HEK293 (cell line): ENCODE results near the gene TSPAN11.

Experiments used
- CTCF ChIA-PET: fragments of 350-600 bp; formaldehyde crosslinking; extraction: SDS; loops from one replicate; lab custom pipeline; 2021; ENCODE audit warnings: antibody characterized with exemption; lab: Yijun Ruan, JAX
- POLR2A ChIA-PET: fragments of 300-600 bp; formaldehyde crosslinking; extraction: SDS; loops from one replicate; lab custom pipeline; 2020; ENCODE audit warnings: antibody characterized with exemption, inconsistent platforms; lab: Yijun Ruan, JAX
- H3K27ac ChIP-seq: fragments of 200-500 bp; sonication (Bioruptor generic); 2 replicates; pipeline ENCODE4 v1.5.1; 2014; ENCODE audit warnings: low read depth, low read length, control low read depth, inconsistent platforms; ENCODE audit errors: extremely low read depth
- H3K36me3 ChIP-seq, 2 experiments: fragments of 200-500 bp in 1 of 2; sonication (Bioruptor generic) in 1 of 2; 1 replicate in 1 of 2; 2 replicates in 1 of 2; pipeline ENCODE4 v1.5.1; 2014 to 2017; ENCODE audit warnings: inconsistent platforms in 2 of 2, low read length in 2 of 2; ENCODE audit not compliant: control insufficient read depth in 2 of 2, insufficient read depth in 1 of 2
- H3K4me1 ChIP-seq: fragments of 200-500 bp; sonication (Bioruptor generic); 2 replicates; pipeline ENCODE4 v1.5.1; 2014; ENCODE audit warnings: mild to moderate bottlenecking, low read length, inconsistent platforms; ENCODE audit not compliant: control insufficient read depth, insufficient read depth
- H3K4me3 ChIP-seq: 2 replicates; pipeline ENCODE4 v1.5.1; 2011; ENCODE audit warnings: low read depth, mild to moderate bottlenecking, control low read depth, low read length, moderate library complexity
- H3K9me3 ChIP-seq: fragments of 200-500 bp; sonication (Bioruptor generic); 2 replicates; pipeline ENCODE4 v1.5.1; 2014; ENCODE audit warnings: low read depth, low read length, inconsistent platforms; ENCODE audit not compliant: control insufficient read depth, insufficient read depth
- EGR2 ChIP-seq: fragments of 450-650 bp; formaldehyde crosslinking; IDR thresholded peaks from 2 replicates; pipeline ENCODE4 v1.5.1; 2016; ENCODE audit warnings: low read depth, missing biosample characterization, missing genetic modification characterization
- ELK4 ChIP-seq: IDR thresholded peaks from 2 replicates; pipeline ENCODE4 v1.6.1; 2011; ENCODE audit warnings: mild to moderate bottlenecking, low read depth, low read length, borderline replicate concordance
- GLI2 ChIP-seq: fragments of 450-650 bp; formaldehyde crosslinking; IDR thresholded peaks from 2 replicates; pipeline ENCODE4; 2017; ENCODE audit warnings: missing biosample characterization, missing genetic modification characterization, low read depth, borderline replicate concordance
- GLI4 ChIP-seq: fragments of 450-650 bp; formaldehyde crosslinking; IDR thresholded peaks from 2 replicates; pipeline ENCODE4 v1.5.1; 2016; ENCODE audit warnings: missing biosample characterization, missing genetic modification characterization
- MEIS1 ChIP-seq: sonication (generic); formaldehyde crosslinking; IDR thresholded peaks from 2 replicates; pipeline ENCODE4 v1.8.1; 2022; ENCODE audit warnings: missing genetic modification reagents, mild to moderate bottlenecking, borderline replicate concordance
- SCRT2 ChIP-seq: fragments of 450-650 bp; formaldehyde crosslinking; IDR thresholded peaks from 2 replicates; pipeline ENCODE4 v1.5.1; 2016; ENCODE audit warnings: missing biosample characterization, missing genetic modification characterization
- ZBTB17 ChIP-seq: fragments of 450-650 bp; formaldehyde crosslinking; IDR thresholded peaks from 2 replicates; pipeline ENCODE4 v1.5.1; 2016; ENCODE audit warnings: missing biosample characterization, missing genetic modification characterization
- ZBTB20 ChIP-seq: fragments of 450-650 bp; formaldehyde crosslinking; IDR thresholded peaks from 2 replicates; pipeline ENCODE4 v1.5.1; 2016; ENCODE audit warnings: missing biosample characterization, missing genetic modification characterization
- ZBTB48 ChIP-seq: fragments of 450-650 bp; formaldehyde crosslinking; IDR thresholded peaks from 2 replicates; pipeline ENCODE4 v1.5.1; 2016; ENCODE audit warnings: missing biosample characterization, missing genetic modification characterization
- ZFP69B ChIP-seq: fragments of 450-650 bp; formaldehyde crosslinking; IDR thresholded peaks from 2 replicates; pipeline ENCODE4 v1.5.1; 2016; ENCODE audit warnings: missing biosample characterization, missing genetic modification characterization
- ZIC2 ChIP-seq: fragments of 450-650 bp; formaldehyde crosslinking; IDR thresholded peaks from 2 replicates; pipeline ENCODE4 v1.5.1; 2016; ENCODE audit warnings: missing biosample characterization, missing genetic modification characterization
- ZNF155 ChIP-seq: fragments of 450-650 bp; formaldehyde crosslinking; IDR thresholded peaks from 2 replicates; pipeline ENCODE4 v1.5.1; 2016; ENCODE audit warnings: missing biosample characterization, missing genetic modification characterization
- ZNF175 ChIP-seq: fragments of 450-650 bp; formaldehyde crosslinking; IDR thresholded peaks from 2 replicates; pipeline ENCODE4 v1.5.1; 2016; ENCODE audit warnings: missing biosample characterization, missing genetic modification characterization
- ZNF223 ChIP-seq: fragments of 450-650 bp; formaldehyde crosslinking; IDR thresholded peaks from 2 replicates; pipeline ENCODE4 v1.5.1; 2016; ENCODE audit warnings: missing biosample characterization, missing genetic modification characterization
- ZNF23 ChIP-seq: fragments of 450-650 bp; formaldehyde crosslinking; IDR thresholded peaks from 2 replicates; pipeline ENCODE4 v1.5.1; 2016; ENCODE audit warnings: missing biosample characterization, missing genetic modification characterization, borderline replicate concordance
- ZNF248 ChIP-seq: fragments of 450-650 bp; formaldehyde crosslinking; IDR thresholded peaks from 2 replicates; pipeline ENCODE4 v1.5.1; 2017; ENCODE audit warnings: missing biosample characterization, missing genetic modification characterization
- ZNF266 ChIP-seq: fragments of 450-650 bp; formaldehyde crosslinking; IDR thresholded peaks from 2 replicates; pipeline ENCODE4 v1.5.1; 2016; ENCODE audit warnings: missing biosample characterization, missing genetic modification characterization, low read depth
- ZNF416 ChIP-seq: fragments of 450-650 bp; formaldehyde crosslinking; IDR thresholded peaks from 2 replicates; pipeline ENCODE4 v1.5.1; 2016; ENCODE audit warnings: missing biosample characterization, missing genetic modification characterization
- ZNF48 ChIP-seq: fragments of 450-650 bp; formaldehyde crosslinking; IDR thresholded peaks from 2 replicates; pipeline ENCODE4 v1.5.1; 2016; ENCODE audit warnings: missing biosample characterization, missing genetic modification characterization
- ZNF530 ChIP-seq: fragments of 450-650 bp; formaldehyde crosslinking; IDR thresholded peaks from 2 replicates; pipeline ENCODE4 v1.5.1; 2016; ENCODE audit warnings: low read depth, missing biosample characterization, missing genetic modification characterization
- ZNF701 ChIP-seq: fragments of 450-650 bp; formaldehyde crosslinking; IDR thresholded peaks from 2 replicates; pipeline ENCODE4 v1.5.1; 2016; ENCODE audit warnings: missing biosample characterization, missing genetic modification characterization
- TF ChIP-seq, protein P1 (sequence below): fragments of 450-650 bp; IDR thresholded peaks from 2 replicates; pipeline ENCODE4 v1.5.1; 2018; ENCODE audit warnings: missing biosample characterization, mild to moderate bottlenecking, missing genetic modification characterization
- TF ChIP-seq, protein P2 (sequence below): fragments of 450-650 bp; formaldehyde crosslinking; conservative IDR thresholded peaks from 2 replicates; pipeline ENCODE4 v1.5.1; 2016; ENCODE audit warnings: low read depth, missing biosample characterization, missing genetic modification characterization

The TSPAN11 gene

GRCh38 chr12:31031951-31032335 is 105.4 kb downstream of the TSPAN11 start:
- CTCF ChIA-PET = interaction anchor here (0.6 kb wide), 1 partner anchor 81 kb away, joined by 3 read pairs; no protein-coding TSS in a partner anchor
- Histone ChIP-seq H3K9me3 (no peaks in the 10 kb centered on the region), H3K36me3 (no peaks in the 10 kb centered on the region), H3K4me1 (peaks cover 7% of the 10 kb centered on the region), H3K4me3 (no peak overlapping the region), H3K27ac (no peak overlapping the region)
- no peak for TF ChIP-seq ELK4
- no peak for TF ChIP-seq ZBTB48 (tag by site-specific recombination)
- no peak for TF ChIP-seq ZNF701 (tag by site-specific recombination)
- TF ChIP-seq ZNF223 (tag by site-specific recombination) = no peak
- no peak for TF ChIP-seq ZNF248 (tag by site-specific recombination)
- TF ChIP-seq, protein P1, sequence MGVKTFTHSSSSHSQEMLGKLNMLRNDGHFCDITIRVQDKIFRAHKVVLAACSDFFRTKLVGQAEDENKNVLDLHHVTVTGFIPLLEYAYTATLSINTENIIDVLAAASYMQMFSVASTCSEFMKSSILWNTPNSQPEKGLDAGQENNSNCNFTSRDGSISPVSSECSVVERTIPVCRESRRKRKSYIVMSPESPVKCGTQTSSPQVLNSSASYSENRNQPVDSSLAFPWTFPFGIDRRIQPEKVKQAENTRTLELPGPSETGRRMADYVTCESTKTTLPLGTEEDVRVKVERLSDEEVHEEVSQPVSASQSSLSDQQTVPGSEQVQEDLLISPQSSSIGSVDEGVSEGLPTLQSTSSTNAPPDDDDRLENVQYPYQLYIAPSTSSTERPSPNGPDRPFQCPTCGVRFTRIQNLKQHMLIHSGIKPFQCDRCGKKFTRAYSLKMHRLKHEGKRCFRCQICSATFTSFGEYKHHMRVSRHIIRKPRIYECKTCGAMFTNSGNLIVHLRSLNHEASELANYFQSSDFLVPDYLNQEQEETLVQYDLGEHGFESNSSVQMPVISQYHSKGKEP (tag by site-specific recombination) = no peak
- TF ChIP-seq ZNF155 (tag by site-specific recombination) = no peak
- no peak for TF ChIP-seq ZNF175
- TF ChIP-seq GLI2 (tag by site-specific recombination) = no peak
- no peak for TF ChIP-seq ZNF23 (tag by site-specific recombination)
- TF ChIP-seq ZNF48 (tag by site-specific recombination) = no peak
- POLR2A ChIA-PET = no interaction called here

DNA sequence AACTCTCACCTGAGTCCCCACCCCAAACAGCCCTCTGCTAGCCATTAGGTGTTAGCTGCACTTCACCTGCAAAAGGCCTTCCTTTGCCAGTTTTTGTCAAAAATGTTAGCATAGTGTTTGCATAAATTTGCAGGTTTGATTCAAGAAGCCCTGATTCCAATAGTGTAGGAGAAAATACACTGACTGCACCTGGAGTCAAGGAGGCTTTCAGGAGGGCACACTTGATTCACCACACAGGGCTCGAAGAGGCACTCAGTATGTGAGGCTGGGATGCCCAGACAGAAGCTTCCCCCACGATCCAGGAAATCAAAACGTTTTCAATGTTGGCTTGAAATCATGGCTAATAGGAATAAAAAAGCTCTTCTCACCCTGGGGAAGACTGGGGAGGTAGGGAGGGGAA is 106.6 kb downstream of the TSPAN11 start:
- no peak overlapping the region for H3K4me3 ChIP-seq

GRCh38 chr12:31033681-31034080 is 107.1 kb downstream of the TSPAN11 start:
- CTCF ChIA-PET = no interaction called here

More for the DNA sequence above, 106.6 kb downstream of the TSPAN11 start:
- TF ChIP-seq ZNF266 (tag by site-specific recombination) = no peak
- no peak for TF ChIP-seq GLI4 (tag by site-specific recombination)
- Histone ChIP-seq H3K36me3 (no peaks in the 10 kb centered on the region), H3K4me1 (peaks cover 7% of the 10 kb centered on the region), H3K9me3 (no peaks in the 10 kb centered on the region), H3K27ac (no peak overlapping the region)
- ChIA-PET CTCF (no interaction called here), POLR2A (no interaction called here)

GRCh38 chr12:31034372-31034771 is 107.8 kb downstream of the TSPAN11 start:
- CTCF ChIA-PET = no interaction called here
- peaks cover 7% of the 10 kb centered on the region for H3K4me1 ChIP-seq
- POLR2A ChIA-PET = no interaction called here
- TF ChIP-seq MEIS1 (CRISPR knock-in tag) = no peak
- no peak for TF ChIP-seq ZFP69B (tag by site-specific recombination)
- no peak for TF ChIP-seq ZIC2 (tag by site-specific recombination)
- no peak for TF ChIP-seq EGR2 (tag by site-specific recombination)
- no peak for TF ChIP-seq ZNF530 (tag by site-specific recombination)
- TF ChIP-seq ZBTB17 = no peak
- no peak for TF ChIP-seq ZBTB20 (tag by site-specific recombination)
- TF ChIP-seq, protein P2, sequence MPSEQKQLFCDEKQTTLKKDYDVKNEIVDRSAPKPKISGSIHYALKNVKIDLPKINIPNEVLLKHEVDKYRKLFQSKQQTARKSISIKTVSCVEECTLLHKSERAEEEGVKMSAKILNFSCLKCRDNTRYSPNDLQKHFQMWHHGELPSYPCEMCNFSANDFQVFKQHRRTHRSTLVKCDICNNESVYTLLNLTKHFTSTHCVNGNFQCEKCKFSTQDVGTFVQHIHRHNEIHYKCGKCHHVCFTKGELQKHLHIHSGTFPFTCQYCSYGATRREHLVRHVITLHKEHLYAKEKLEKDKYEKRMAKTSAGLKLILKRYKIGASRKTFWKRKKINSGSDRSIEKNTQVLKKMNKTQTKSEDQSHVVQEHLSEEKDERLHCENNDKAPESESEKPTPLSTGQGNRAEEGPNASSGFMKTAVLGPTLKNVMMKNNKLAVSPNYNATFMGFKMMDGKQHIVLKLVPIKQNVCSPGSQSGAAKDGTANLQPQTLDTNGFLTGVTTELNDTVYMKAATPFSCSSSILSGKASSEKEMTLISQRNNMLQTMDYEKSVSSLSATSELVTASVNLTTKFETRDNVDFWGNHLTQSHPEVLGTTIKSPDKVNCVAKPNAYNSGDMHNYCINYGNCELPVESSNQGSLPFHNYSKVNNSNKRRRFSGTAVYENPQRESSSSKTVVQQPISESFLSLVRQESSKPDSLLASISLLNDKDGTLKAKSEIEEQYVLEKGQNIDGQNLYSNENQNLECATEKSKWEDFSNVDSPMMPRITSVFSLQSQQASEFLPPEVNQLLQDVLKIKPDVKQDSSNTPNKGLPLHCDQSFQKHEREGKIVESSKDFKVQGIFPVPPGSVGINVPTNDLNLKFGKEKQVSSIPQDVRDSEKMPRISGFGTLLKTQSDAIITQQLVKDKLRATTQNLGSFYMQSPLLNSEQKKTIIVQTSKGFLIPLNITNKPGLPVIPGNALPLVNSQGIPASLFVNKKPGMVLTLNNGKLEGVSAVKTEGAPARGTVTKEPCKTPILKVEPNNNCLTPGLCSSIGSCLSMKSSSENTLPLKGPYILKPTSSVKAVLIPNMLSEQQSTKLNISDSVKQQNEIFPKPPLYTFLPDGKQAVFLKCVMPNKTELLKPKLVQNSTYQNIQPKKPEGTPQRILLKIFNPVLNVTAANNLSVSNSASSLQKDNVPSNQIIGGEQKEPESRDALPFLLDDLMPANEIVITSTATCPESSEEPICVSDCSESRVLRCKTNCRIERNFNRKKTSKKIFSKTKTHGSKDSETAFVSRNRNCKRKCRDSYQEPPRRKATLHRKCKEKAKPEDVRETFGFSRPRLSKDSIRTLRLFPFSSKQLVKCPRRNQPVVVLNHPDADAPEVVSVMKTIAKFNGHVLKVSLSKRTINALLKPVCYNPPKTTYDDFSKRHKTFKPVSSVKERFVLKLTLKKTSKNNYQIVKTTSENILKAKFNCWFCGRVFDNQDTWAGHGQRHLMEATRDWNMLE (tag by site-specific recombination) = no peak

More at GRCh38 chr12:31033681-31034080, 107.1 kb downstream of the TSPAN11 start:
- Histone ChIP-seq H3K9me3 (no peaks in the 10 kb centered on the region), H3K27ac (no peak overlapping the region), H3K36me3 (no peaks in the 10 kb centered on the region), H3K4me1 (peaks cover 7% of the 10 kb centered on the region), H3K4me3 (no peak overlapping the region)
- no peak for TF ChIP-seq SCRT2 (tag by site-specific recombination)
- no peak for TF ChIP-seq ZNF416 (tag by site-specific recombination)
- POLR2A ChIA-PET = no interaction called here

More at GRCh38 chr12:31034372-31034771, 107.8 kb downstream of the TSPAN11 start:
- Histone ChIP-seq H3K4me3 (no peak overlapping the region), H3K9me3 (no peaks in the 10 kb centered on the region), H3K36me3 (no peaks in the 10 kb centered on the region), H3K27ac (no peak overlapping the region)
